ENCODE measurements around the gene PRM2.

Gene PRM2

DNA sequence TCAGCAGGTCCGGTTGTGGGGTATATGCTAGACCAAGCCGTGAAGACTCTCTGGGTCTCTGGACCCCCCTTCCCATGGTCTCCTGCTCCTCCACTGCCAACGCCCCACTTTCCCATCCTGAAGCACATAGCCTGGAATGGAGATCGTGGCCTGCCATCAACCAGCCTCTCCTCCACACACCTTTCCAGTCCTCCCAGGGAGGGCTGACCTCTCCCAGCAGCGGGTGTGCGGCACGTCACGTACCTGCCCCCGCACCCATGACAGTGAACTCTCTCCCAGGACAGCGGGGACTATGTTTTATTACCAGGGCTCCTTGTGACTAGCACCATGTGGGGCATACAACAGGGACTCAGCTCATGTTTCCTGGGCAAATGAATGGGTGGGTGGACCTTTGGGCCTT is 4.7 kb downstream of the PRM2 start (continued):
- TF ChIP-seq ZNF391 (tag by site-specific recombination; IDR thresholded peaks at IDR 0.05; ENCODE audit: borderline replicate concordance, low read depth) (no peak), ZNF404 (tag by site-specific recombination; IDR thresholded peaks at IDR 0.05) (no peak), ZNF701 (tag by site-specific recombination; IDR thresholded peaks at IDR 0.05) (no peak), TCF7L2 (IDR thresholded peaks at IDR 0.05; ENCODE audit: borderline replicate concordance, low read depth, low read length) (no peak), SALL2 (tag by site-specific recombination; IDR thresholded peaks at IDR 0.05; ENCODE audit: borderline replicate concordance) (no peak)
- TF ChIP-seq, protein P1, sequence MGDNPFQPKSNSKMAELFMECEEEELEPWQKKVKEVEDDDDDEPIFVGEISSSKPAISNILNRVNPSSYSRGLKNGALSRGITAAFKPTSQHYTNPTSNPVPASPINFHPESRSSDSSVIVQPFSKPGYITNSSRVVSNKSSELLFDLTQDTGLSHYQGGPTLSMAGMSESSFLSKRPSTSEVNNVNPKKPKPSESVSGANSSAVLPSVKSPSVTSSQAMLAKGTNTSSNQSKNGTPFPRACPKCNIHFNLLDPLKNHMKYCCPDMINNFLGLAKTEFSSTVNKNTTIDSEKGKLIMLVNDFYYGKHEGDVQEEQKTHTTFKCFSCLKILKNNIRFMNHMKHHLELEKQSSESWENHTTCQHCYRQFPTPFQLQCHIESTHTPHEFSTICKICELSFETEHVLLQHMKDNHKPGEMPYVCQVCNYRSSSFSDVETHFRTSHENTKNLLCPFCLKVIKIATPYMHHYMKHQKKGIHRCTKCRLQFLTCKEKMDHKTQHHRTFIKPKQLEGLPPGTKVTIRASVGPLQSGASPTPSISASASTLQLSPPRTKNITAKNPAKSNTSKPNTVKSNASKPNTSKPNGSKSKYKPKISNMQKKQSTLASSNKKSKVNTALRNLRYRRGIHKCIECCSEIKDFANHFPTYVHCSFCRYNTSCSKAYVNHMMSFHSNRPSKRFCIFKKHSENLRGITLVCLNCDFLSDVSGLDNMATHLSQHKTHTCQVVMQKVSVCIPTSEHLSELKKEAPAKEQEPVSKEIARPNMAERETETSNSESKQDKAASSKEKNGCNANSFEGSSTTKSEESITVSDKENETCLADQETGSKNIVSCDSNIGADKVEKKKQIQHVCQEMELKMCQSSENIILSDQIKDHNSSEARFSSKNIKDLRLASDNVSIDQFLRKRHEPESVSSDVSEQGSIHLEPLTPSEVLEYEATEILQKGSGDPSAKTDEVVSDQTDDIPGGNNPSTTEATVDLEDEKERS (tag by site-specific recombination; IDR thresholded peaks at IDR 0.05) = no peak
- TF ChIP-seq, protein P2, sequence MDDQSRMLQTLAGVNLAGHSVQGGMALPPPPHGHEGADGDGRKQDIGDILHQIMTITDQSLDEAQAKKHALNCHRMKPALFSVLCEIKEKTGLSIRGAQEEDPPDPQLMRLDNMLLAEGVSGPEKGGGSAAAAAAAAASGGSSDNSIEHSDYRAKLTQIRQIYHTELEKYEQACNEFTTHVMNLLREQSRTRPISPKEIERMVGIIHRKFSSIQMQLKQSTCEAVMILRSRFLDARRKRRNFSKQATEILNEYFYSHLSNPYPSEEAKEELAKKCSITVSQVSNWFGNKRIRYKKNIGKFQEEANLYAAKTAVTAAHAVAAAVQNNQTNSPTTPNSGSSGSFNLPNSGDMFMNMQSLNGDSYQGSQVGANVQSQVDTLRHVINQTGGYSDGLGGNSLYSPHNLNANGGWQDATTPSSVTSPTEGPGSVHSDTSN (CRISPR knock-in tag; IDR thresholded peaks at IDR 0.05) = no peak

DNA sequence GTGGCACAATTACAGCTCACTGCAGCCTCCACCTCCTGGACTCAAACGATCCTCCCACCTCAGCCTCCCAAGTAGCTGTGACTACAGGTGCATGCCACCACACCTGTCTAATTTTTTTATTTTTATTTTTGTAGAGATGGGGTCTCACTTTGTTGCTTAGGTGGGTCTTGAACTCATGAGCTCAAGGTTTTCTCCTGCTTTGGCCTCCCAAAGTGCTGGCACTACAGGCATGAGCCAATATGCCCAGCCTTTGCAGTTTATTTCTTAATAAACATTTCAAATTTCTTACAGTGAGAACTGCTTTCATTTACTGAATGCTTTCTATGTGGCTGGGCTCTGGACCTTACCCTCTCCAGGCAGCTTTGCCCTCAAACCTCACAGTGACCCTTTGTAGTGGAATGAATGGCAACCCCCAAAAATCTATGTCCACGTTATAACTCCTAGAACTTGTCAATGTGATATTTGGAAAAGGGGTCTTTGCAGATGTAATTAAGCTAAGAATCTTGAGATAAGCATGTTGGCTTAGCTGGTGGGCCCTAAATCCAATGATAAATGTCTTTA is 5.6 kb downstream of the PRM2 start:
- no peaks in the 10 kb centered on the region for H3K9me3 ChIP-seq (ENCODE audit: control insufficient read depth, insufficient read depth, low read depth, low read length)
- ChIA-PET CTCF (interaction anchor here (0.6 to 1.0 kb wide), 3 partner anchors 12 to 307 kb away, joined by 3 to 5 read pairs (median 3); no protein-coding TSS in a partner anchor), POLR2A (interaction anchor here (0.7 kb wide), 1 partner anchor 15 kb away, joined by 3 read pairs; the partner anchor contains the start of gene SOCS1)
- H3K4me1 ChIP-seq (ENCODE audit: control insufficient read depth, insufficient read depth, low read length) = peaks cover 5% of the 10 kb centered on the region
- H3K27ac ChIP-seq (ENCODE audit: extremely low read depth, low read depth, low read length) = no peak overlapping the region
- no peak overlapping the region for H3K4me3 ChIP-seq (ENCODE audit: low read depth, low read length)
- TF ChIP-seq KLF10 (tag by site-specific recombination; IDR thresholded peaks at IDR 0.05) (no peak), ZNF501 (tag by site-specific recombination; IDR thresholded peaks at IDR 0.05) (no peak), ZNF654 (tag by site-specific recombination; IDR thresholded peaks at IDR 0.05; ENCODE audit: low read depth) (no peak), ZNF112 (tag by site-specific recombination; IDR thresholded peaks at IDR 0.05) (no peak), ZNF626 (tag by site-specific recombination; IDR thresholded peaks at IDR 0.05) (no peak), ZBTB20 (tag by site-specific recombination; IDR thresholded peaks at IDR 0.05) (no peak), ZFP37 (tag by site-specific recombination; IDR thresholded peaks at IDR 0.05) (no peak), ZNF521 (tag by site-specific recombination; IDR thresholded peaks at IDR 0.05) (no peak), ZNF394 (tag by site-specific recombination; IDR thresholded peaks at IDR 0.05; ENCODE audit: borderline replicate concordance) (no peak), TRIM28 (IDR thresholded peaks at IDR 0.05; ENCODE audit: borderline replicate concordance, low read length) (no peak)
- TF ChIP-seq, protein P3, sequence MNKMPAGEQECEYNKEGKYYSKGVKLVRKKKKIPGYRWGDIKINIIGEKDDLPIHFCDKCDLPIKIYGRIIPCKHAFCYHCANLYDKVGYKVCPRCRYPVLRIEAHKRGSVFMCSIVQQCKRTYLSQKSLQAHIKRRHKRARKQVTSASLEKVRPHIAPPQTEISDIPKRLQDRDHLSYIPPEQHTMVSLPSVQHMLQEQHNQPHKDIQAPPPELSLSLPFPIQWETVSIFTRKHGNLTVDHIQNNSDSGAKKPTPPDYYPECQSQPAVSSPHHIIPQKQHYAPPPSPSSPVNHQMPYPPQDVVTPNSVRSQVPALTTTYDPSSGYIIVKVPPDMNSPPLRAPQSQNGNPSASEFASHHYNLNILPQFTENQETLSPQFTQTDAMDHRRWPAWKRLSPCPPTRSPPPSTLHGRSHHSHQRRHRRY (tag by site-specific recombination; IDR thresholded peaks at IDR 0.05) = no peak
- no peaks in the 10 kb centered on the region for H3K36me3 ChIP-seq (ENCODE audit: control insufficient read depth in 2 of 2, insufficient read depth in 1 of 2, low read length in 2 of 2)

DNA sequence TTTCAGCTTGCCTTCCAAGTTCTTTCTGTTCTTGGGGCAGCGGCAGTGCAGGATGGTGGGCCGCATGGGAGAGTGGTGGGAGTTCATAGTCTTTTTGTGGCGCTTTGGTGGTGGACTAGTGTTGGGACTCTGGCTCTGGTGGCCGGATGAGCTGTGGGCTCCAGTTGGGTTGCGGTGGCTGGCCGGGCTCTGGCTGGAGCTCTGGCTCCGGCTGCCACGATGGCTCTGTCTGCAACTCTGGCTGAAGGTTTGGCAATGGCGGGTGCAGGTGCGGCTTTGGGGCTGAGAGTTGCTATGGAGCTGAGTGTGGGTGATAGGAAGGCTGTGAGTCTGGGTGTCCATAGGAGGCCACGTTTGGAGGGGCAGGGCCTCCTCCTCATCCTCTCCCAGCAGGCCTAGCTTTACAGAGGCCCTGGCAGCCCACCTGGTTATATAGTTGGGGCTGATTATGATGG is 7.3 kb downstream of the PRM2 start, which contains the start of gene TNP2:
Gene TNP2 (minus strand): TSS at position 405 of the 455 bp plus-strand sequence. CDS start 63 bp downstream, at position 342.
- Histone ChIP-seq H3K36me3 (ENCODE audit: control insufficient read depth in 2 of 2, insufficient read depth in 1 of 2, low read length in 2 of 2) (no peaks in the 10 kb centered on the region), H3K27ac (ENCODE audit: extremely low read depth, low read depth, low read length) (no peak within 1 kb of the TSS), H3K9me3 (ENCODE audit: control insufficient read depth, insufficient read depth, low read depth, low read length) (no peaks in the 10 kb centered on the region), H3K4me3 (ENCODE audit: low read depth, low read length) (no peak within 1 kb of the TSS), H3K4me1 (ENCODE audit: control insufficient read depth, insufficient read depth, low read length) (peaks cover 3% of the 10 kb centered on the region)
- POLR2A ChIA-PET = interaction anchor here (1.2 kb wide), 1 partner anchor 13 kb away, joined by 4 read pairs; the partner anchor contains the start of gene SOCS1
- CTCF ChIA-PET = interaction anchor here (1.0 kb wide), 1 partner anchor 86 kb away, joined by 3 read pairs; no protein-coding TSS in a partner anchor
- TF ChIP-seq ZNF510 (tag by site-specific recombination; IDR thresholded peaks at IDR 0.05; ENCODE audit: insufficient replicate concordance) = no peak
- TF ChIP-seq ZNF19 (tag by site-specific recombination; IDR thresholded peaks at IDR 0.05; ENCODE audit: low read depth) = no peak
- TF ChIP-seq ZNF24 (tag by site-specific recombination; IDR thresholded peaks at IDR 0.05) = no peak
- TF ChIP-seq KLF1 (tag by site-specific recombination; IDR thresholded peaks at IDR 0.05) = no peak
- TF ChIP-seq ZNF623 (tag by site-specific recombination; IDR thresholded peaks at IDR 0.05) = no peak
- TF ChIP-seq, protein P4, sequence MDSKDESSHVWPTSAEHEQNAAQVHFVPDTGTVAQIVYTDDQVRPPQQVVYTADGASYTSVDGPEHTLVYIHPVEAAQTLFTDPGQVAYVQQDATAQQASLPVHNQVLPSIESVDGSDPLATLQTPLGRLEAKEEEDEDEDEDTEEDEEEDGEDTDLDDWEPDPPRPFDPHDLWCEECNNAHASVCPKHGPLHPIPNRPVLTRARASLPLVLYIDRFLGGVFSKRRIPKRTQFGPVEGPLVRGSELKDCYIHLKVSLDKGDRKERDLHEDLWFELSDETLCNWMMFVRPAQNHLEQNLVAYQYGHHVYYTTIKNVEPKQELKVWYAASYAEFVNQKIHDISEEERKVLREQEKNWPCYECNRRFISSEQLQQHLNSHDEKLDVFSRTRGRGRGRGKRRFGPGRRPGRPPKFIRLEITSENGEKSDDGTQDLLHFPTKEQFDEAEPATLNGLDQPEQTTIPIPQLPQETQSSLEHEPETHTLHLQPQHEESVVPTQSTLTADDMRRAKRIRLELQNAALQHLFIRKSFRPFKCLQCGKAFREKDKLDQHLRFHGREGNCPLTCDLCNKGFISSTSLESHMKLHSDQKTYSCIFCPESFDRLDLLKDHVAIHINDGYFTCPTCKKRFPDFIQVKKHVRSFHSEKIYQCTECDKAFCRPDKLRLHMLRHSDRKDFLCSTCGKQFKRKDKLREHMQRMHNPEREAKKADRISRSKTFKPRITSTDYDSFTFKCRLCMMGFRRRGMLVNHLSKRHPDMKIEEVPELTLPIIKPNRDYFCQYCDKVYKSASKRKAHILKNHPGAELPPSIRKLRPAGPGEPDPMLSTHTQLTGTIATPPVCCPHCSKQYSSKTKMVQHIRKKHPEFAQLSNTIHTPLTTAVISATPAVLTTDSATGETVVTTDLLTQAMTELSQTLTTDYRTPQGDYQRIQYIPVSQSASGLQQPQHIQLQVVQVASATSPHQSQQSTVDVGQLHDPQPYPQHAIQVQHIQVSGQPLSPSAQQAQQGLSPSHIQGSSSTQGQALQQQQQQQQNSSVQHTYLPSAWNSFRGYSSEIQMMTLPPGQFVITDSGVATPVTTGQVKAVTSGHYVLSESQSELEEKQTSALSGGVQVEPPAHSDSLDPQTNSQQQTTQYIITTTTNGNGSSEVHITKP (tag by site-specific recombination; IDR thresholded peaks at IDR 0.05) = no peak
- TF ChIP-seq ZNF223 (tag by site-specific recombination; IDR thresholded peaks at IDR 0.05) = no peak
- no peak for TF ChIP-seq ZBTB21 (tag by site-specific recombination; IDR thresholded peaks at IDR 0.05)

All from HEK293 (cell line).